ENCODE measurements around the gene TRERF1.

Gene TRERF1

DNA sequence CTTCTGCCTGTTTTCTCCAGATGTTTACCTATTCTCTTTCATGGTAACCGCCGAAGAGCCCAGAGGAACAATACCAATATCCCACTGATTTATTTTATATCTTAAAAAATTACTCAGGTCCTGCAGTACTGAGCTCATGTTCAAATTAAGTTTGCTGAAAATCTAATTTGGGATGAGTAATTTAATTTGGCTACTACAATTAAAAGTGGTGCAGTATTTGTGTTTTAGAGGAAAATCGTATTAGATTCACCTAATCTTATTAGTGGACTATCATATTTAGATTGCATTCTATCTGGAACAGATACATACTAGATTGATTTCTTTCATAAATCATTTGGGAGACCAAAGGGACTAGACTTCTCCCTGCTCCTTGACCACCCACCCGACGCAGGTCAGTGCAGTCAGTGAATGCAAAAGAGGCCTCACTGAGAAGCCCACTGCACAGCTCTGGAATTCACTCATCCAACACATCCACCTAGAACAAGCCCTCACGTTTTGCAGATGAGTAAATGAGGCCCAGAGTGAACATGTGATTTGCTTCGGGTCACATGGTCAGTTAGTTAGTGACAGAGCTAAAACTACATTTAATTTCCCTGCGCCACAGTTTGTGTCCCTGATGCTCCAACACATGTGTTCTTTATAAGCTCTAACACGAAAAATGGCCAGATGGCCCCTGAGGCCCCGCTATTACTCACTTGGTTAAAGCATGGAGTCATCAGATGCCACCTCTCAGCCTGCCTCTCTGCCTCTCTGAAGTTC is 101.8 kb downstream of the TRERF1 start:
- in situ Hi-C loops (cut with MboI; ENCODE audit: low sequenced_read_pairs, unreplicated experiment), result no loop called here
- DNase-seq (ENCODE audit: low spot score), result no peak
- TF ChIP-seq, protein P1, sequence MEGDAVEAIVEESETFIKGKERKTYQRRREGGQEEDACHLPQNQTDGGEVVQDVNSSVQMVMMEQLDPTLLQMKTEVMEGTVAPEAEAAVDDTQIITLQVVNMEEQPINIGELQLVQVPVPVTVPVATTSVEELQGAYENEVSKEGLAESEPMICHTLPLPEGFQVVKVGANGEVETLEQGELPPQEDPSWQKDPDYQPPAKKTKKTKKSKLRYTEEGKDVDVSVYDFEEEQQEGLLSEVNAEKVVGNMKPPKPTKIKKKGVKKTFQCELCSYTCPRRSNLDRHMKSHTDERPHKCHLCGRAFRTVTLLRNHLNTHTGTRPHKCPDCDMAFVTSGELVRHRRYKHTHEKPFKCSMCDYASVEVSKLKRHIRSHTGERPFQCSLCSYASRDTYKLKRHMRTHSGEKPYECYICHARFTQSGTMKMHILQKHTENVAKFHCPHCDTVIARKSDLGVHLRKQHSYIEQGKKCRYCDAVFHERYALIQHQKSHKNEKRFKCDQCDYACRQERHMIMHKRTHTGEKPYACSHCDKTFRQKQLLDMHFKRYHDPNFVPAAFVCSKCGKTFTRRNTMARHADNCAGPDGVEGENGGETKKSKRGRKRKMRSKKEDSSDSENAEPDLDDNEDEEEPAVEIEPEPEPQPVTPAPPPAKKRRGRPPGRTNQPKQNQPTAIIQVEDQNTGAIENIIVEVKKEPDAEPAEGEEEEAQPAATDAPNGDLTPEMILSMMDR (IDR thresholded peaks at IDR 0.05; ENCODE audit: borderline replicate concordance, control extremely low read depth, extremely low read depth, insufficient read depth, missing control alignments), result no peak

DNA sequence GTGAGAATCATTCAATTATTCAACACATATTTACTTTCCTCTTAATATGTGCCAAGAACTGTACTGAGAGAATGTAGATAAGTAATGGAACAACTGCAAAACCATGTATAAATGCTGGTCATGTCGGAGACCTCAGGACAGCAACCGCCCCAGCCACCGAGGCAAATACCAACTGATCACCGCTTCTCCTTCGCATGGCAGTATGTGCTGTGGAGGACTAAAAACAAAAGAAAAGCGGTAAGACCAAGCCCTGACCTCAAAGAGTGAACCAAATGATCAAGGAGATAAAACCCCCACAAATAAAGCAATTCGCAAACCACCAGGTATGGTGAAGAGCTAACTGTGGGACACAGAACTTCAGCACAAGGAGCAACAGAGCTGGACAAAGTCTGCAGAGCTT is 104.3 kb downstream of the TRERF1 start:
- DNase-seq (ENCODE audit: low spot score), result no peak
- in situ Hi-C loops (cut with MboI; ENCODE audit: low sequenced_read_pairs, unreplicated experiment), result no loop called here
- TF ChIP-seq, protein P1 (IDR thresholded peaks at IDR 0.05; ENCODE audit: borderline replicate concordance, control extremely low read depth, extremely low read depth, insufficient read depth, missing control alignments), result no peak

DNA sequence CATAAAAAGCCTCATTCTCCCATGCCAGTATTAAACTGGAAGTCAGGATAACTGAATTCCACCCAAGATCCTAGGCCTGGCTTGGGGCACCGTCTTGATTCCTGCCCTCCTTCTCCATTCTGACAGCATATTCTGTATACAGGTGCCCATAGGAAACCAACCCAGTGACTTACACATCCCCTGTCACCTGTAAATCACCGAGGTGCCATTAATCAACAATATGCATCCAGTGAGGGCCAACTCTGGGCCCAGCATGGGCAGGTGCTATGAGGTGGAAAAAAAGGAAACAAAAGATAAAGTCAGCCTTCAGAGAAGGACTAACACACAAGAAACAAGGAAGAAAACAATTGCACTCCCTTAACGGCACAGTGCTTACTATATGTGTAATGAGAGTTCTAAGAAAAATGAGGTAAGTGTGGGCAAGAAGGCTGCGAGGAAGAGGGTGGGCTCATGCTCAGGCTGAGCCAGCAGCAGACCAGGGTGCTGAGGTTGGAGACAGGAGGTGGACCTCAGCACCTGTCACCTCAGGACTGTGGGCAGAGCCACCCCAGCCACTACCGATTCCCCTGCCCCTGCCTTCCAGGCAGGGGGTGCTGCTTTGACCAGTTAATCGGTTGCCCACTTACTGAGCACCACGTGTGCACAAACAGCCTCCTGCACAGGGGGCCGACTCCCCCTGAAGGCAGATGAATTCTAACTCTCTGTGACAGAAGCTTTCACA is 105.9 kb downstream of the TRERF1 start:
- in situ Hi-C loops (cut with MboI; ENCODE audit: low sequenced_read_pairs, unreplicated experiment), result no loop called here
- DNase-seq (ENCODE audit: low spot score), result no peak
- TF ChIP-seq, protein P1 (IDR thresholded peaks at IDR 0.05; ENCODE audit: borderline replicate concordance, control extremely low read depth, extremely low read depth, insufficient read depth, missing control alignments), result no peak

DNA sequence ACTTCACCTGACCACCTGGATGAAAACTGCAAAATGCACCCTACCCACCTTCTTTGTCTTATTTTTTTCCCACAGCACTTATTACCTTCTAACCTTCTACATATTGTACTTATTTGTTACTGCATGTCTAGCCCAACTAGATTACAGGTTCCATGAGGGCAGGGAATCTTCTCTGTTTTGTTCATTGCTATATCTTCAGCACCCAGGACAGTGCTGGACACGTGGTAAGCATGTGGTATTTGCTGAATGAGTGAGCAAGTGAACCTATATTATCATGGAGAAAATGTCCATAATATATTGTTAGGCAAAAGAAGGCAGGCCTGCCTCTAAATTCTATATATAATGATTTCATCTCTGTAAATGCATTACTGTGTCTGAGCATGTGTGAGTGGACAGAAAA is 107.0 kb downstream of the TRERF1 start:
- no peak for DNase-seq (ENCODE audit: low spot score)
- in situ Hi-C loops (cut with MboI; ENCODE audit: low sequenced_read_pairs, unreplicated experiment), result no loop called here
- TF ChIP-seq, protein P1 (IDR thresholded peaks at IDR 0.05; ENCODE audit: borderline replicate concordance, control extremely low read depth, extremely low read depth, insufficient read depth, missing control alignments), result no peak

DNA sequence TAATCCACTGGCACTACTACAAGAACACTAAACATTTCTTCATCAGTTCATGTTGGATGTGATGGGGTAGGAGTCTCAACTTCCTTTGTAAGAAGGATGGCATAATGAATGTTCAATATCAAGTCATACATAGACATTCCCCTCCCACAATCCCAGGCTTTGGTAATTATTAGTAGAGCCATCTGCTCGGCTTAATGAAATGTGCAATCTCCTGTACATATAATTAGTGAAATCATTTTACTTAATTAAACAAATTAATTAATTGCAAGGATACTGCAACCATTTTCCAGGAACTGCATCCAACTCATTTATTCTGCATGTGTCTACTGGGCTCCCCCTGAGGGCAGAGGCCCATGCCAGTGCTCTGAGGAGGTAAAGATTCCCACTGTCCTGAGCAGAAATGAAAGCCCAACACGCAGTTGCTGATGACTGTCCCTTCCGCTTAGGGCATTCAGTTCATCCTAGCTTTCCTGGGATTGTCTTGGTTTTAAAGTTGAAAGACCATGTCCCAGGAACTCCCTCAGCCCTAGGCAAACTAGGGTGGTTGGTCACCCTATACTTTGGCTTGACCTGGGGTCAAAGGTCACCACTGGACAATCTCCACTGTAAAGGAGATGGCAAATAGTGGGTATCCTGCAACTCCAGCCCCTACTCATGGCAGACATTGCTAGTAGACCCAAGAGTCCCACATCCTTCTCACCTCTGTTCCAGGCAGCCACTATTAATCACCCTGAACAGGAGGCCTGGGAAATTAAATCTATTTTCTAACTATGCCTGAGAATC is 109.8 kb downstream of the TRERF1 start:
- TF ChIP-seq, protein P1 (IDR thresholded peaks at IDR 0.05; ENCODE audit: borderline replicate concordance, control extremely low read depth, extremely low read depth, insufficient read depth, missing control alignments), result no peak
- in situ Hi-C loops (cut with MboI; ENCODE audit: low sequenced_read_pairs, unreplicated experiment), result no loop called here
- no peak for DNase-seq (ENCODE audit: low spot score)

DNA sequence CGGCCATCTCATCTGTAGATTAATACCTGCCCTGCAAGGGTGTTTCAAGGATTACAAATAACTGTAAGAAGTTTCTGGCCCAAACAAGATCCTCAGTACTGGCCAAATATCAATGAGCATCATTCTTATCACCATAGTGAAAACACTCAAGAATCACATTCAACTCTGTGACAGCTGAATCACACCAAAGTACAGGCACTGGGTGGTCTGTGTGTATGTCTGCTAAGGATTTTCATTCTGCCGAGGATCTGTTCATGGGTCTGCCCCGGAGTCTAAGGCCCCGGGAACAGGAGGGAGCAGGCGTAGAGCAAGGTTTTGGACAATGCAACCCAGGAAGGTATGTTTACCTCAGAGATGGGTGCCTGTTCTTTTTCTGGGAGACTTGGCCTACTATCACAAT is 110.5 kb downstream of the TRERF1 start:
- no peak for DNase-seq (ENCODE audit: low spot score)
- TF ChIP-seq, protein P1 (IDR thresholded peaks at IDR 0.05; ENCODE audit: borderline replicate concordance, control extremely low read depth, extremely low read depth, insufficient read depth, missing control alignments), result no peak
- in situ Hi-C loops (cut with MboI; ENCODE audit: low sequenced_read_pairs, unreplicated experiment), result no loop called here

Data from GM13976 (cell line).